Stimulated activated CD8-positive, alpha-beta memory T cell treated with anti-CD3 and anti-CD28 coated beads, Interleukin-12 subunit alpha, Interleukin-12 subunit beta, amount 100 ng/mL, for 1 hour (primary cell): ENCODE results near the gene ARHGAP6.

Experiments
- DNase-seq: peaks from one replicate; pipeline ENCODE4 v3.0.0-alpha.2; 2020; ENCODE audit warnings: low read depth

ARHGAP6 gene

GRCh38 chrX:11461201-11462001, 204.3 kb downstream of the ARHGAP6 start:
- DNase-seq = no peak

- DNase-seq = no peak
Observed at GRCh38 chrX:11460347-11460746, 205.4 kb downstream of the ARHGAP6 start.

GRCh38 chrX:11458170-11458569, 207.6 kb downstream of the ARHGAP6 start:
- no peak for DNase-seq

GRCh38 chrX:11451151-11451550, 214.6 kb downstream of the ARHGAP6 start:
- no peak for DNase-seq

- DNase-seq = no peak
Observed at GRCh38 chrX:11450354-11450753, 215.4 kb downstream of the ARHGAP6 start.

- no peak for DNase-seq
Observed at GRCh38 chrX:11449613-11450012, 216.1 kb downstream of the ARHGAP6 start.

- DNase-seq = no peak
Observed at GRCh38 chrX:11447418-11447817, 218.3 kb downstream of the ARHGAP6 start.

GRCh38 chrX:11446949-11447348, 218.8 kb downstream of the ARHGAP6 start:
- no peak for DNase-seq

- no peak for DNase-seq
Observed at GRCh38 chrX:11446336-11446735, 219.4 kb downstream of the ARHGAP6 start.

- DNase-seq = no peak
Observed at GRCh38 chrX:11445540-11445939, 220.2 kb downstream of the ARHGAP6 start.

- DNase-seq = no peak
Observed at GRCh38 chrX:11444052-11444451, 221.7 kb downstream of the ARHGAP6 start.

GRCh38 chrX:11439846-11440245, 225.9 kb downstream of the ARHGAP6 start:
- DNase-seq = no peak

GRCh38 chrX:11438767-11439166, 227.0 kb downstream of the ARHGAP6 start:
- DNase-seq = no peak

GRCh38 chrX:11438380-11438723, 227.4 kb downstream of the ARHGAP6 start:
- no peak for DNase-seq

- DNase-seq = no peak
Observed at GRCh38 chrX:11437642-11438379, 227.9 kb downstream of the ARHGAP6 start.

- DNase-seq = no peak
Observed at GRCh38 chrX:11435568-11435967, 230.2 kb downstream of the ARHGAP6 start.

GRCh38 chrX:11434607-11435006, 231.1 kb downstream of the ARHGAP6 start:
- no peak for DNase-seq

- DNase-seq = no peak
Observed at GRCh38 chrX:11431786-11432185, 233.9 kb downstream of the ARHGAP6 start.

GRCh38 chrX:11430271-11430670, 235.4 kb downstream of the ARHGAP6 start:
- no peak for DNase-seq

- no peak for DNase-seq
Observed at GRCh38 chrX:11429538-11430085, 236.1 kb downstream of the ARHGAP6 start.

GRCh38 chrX:11427453-11428071, 238.2 kb downstream of the ARHGAP6 start:
- DNase-seq = no peak

GRCh38 chrX:11426712-11427452, 238.8 kb downstream of the ARHGAP6 start:
- no peak for DNase-seq
